Naive thymus-derived CD4-positive, alpha-beta T cell (primary cell): Measurements from ENCODE around the gene DHX57. TPM values are rescaled to one million over a fixed set of nuclear protein-coding genes. Genes with fewer than 3 reads are reported as not detected.
A peak's percentile ranks its signal among the peaks of the same experiment; 100 is the strongest.
"Not testable (repeated sequence)": the region's sequence is repeated elsewhere in the genome, so short reads cannot be mapped to it uniquely, and the experiment has no call there.

Experiments
- ATAC-seq: fragments of 150-1000 bp; cut with Tn5 transposase; 2 replicates; pipeline ENCODE4 v1.10.0; 2021; ENCODE audit warnings: mild to moderate bottlenecking, moderate library complexity
- CTCF ChIA-PET: fragments of 350-600 bp; sonication (Branson Sonifier 250); formaldehyde crosslinking; loops from one replicate; lab custom pipeline; 2021; ENCODE audit warnings: antibody characterized with exemption; lab: Charles Lee
- POLR2A ChIA-PET: fragments of 350-600 bp; sonication (Branson Sonifier 250); formaldehyde crosslinking; loops from one replicate; lab custom pipeline; 2021; ENCODE audit warnings: antibody characterized with exemption, inconsistent platforms; lab: Charles Lee
- DNase-seq, 9 donors: peaks; one replicate each; pipeline versions ENCODE4 v3.0.0 to v3.0.0-alpha.2; 2020 to 2022; ENCODE audit warnings: mixed read lengths in 1 of 9
- H3K27ac ChIP-seq: one replicate; pipeline ENCODE4 v1.7.0; 2013; ENCODE audit warnings: mild to moderate bottlenecking, low read depth, low read length, moderate library complexity
- H3K27me3 ChIP-seq, 2 donors: one replicate each; pipeline ENCODE4 v1.7.0; 2013; ENCODE audit warnings: low read length in 2 of 2, mild to moderate bottlenecking in 2 of 2, moderate library complexity in 2 of 2; ENCODE audit not compliant: control insufficient read depth in 2 of 2, insufficient read depth in 2 of 2
- H3K36me3 ChIP-seq, 3 experiments: 1 replicate in 2 of 3; 2 replicates in 1 of 3; pipeline ENCODE4 v1.7.0; 2013; ENCODE audit warnings: low read length in 3 of 3, mild to moderate bottlenecking in 3 of 3, moderate library complexity in 1 of 3; ENCODE audit not compliant: insufficient read depth in 3 of 3, control insufficient read depth in 2 of 3
- H3K4me1 ChIP-seq, 2 donors: one replicate each; pipeline ENCODE4 v1.7.0; 2013; ENCODE audit warnings: low read length in 2 of 2, mild to moderate bottlenecking in 2 of 2, moderate library complexity in 1 of 2; ENCODE audit not compliant: control insufficient read depth in 2 of 2, insufficient read depth in 2 of 2
- H3K4me3 ChIP-seq: 2 replicates; pipeline ENCODE4 v1.7.0; 2013; ENCODE audit warnings: mild to moderate bottlenecking, low read length
- H3K9me3 ChIP-seq, 3 experiments: 1 replicate in 2 of 3; 2 replicates in 1 of 3; pipeline ENCODE4 v1.7.0; 2013; ENCODE audit warnings: low read length in 3 of 3; ENCODE audit not compliant: control insufficient read depth in 2 of 3
- H3K27ac Mint-ChIP-seq, 9 donors: one replicate each; pipeline ENCODE4 v1.8.0; 2020 to 2022; ENCODE audit warnings: mixed read lengths in 9 of 9, mild to moderate bottlenecking in 8 of 9, moderate library complexity in 5 of 9, inconsistent platforms in 2 of 9
- H3K27me3 Mint-ChIP-seq, 5 donors: one replicate each; pipeline ENCODE4 v1.8.0; 2021 to 2022; ENCODE audit warnings: mixed read lengths in 5 of 5, mild to moderate bottlenecking in 1 of 5
- H3K36me3 Mint-ChIP-seq, 5 donors: one replicate each; pipeline ENCODE4 v1.8.0; 2020 to 2022; ENCODE audit warnings: mixed read lengths in 5 of 5, mild to moderate bottlenecking in 3 of 5, inconsistent platforms in 1 of 5
- H3K4me1 Mint-ChIP-seq, 7 donors: one replicate each; pipeline ENCODE4 v1.8.0; 2020 to 2022; ENCODE audit warnings: mixed read lengths in 7 of 7, mild to moderate bottlenecking in 3 of 7, inconsistent platforms in 1 of 7
- H3K4me3 Mint-ChIP-seq, 10 donors: one replicate each; pipeline ENCODE4 v1.8.0; 2020 to 2022; ENCODE audit warnings: mild to moderate bottlenecking in 10 of 10, mixed read lengths in 10 of 10, moderate library complexity in 6 of 10, inconsistent platforms in 2 of 10
- H3K9me3 Mint-ChIP-seq, 11 donors: one replicate each; pipeline ENCODE4 v1.8.0; 2020 to 2022; ENCODE audit warnings: mixed read lengths in 11 of 11, mild to moderate bottlenecking in 4 of 11, inconsistent platforms in 1 of 11, moderate library complexity in 1 of 11
- intact Hi-C, 2 donors: fragments of 100-400 bp; cut with micrococcal nuclease; formaldehyde crosslinking; loops; one replicate each; pipeline ENCODE4 v1.15.1; 2023
- polyA plus RNA-seq, 2 donors: library from polyadenylated mRNA; unstranded; fragments of 300-500 nt; fragmentation: Illumina TruSeq; gene quantifications; one replicate each; pipeline ENCODE4 v1.2.3, GENCODE V29; 2021
- total RNA-seq, 6 experiments: library from RNA in 5 of 6; stranded (reverse) in 5 of 6; gene quantifications; 1 replicate in 5 of 6; 2 replicates in 1 of 6; pipeline ENCODE4 v1.2.3 and lab custom pipeline; 2021 to 2026

DHX57 gene
- total and polyA plus RNA-seq, 7 experiments from 2014 or later = 8.8 to 19.8 (median 17.9) TPM

- no peaks in the 10 kb centered on the region for H3K36me3 Mint-ChIP-seq
- H3K27ac ChIP-seq = no peak overlapping the region
- no peaks in the 10 kb centered on the region for H3K9me3 Mint-ChIP-seq
- ChIA-PET CTCF (no interaction called here), POLR2A (interaction anchor here (0.6 kb wide), 1 partner anchor 1333 kb away, joined by 4 read pairs; no protein-coding TSS in a partner anchor)
- H3K4me1 Mint-ChIP-seq = peaks cover 0 to 4% (median 0%) of the 10 kb centered on the region in 7 donors
- ATAC-seq (no peak), DNase-seq (no peak)
- intact Hi-C loops = no loop called here
- H3K27me3 Mint-ChIP-seq = peaks cover 5 to 18% (median 14%) of the 10 kb centered on the region in 5 donors
- no peaks in the 10 kb centered on the region for H3K9me3 ChIP-seq
- no peaks in the 10 kb centered on the region for H3K27me3 ChIP-seq
- H3K4me3 ChIP-seq = no peak overlapping the region
- no peak overlapping the region for H3K4me3 Mint-ChIP-seq
- H3K4me1 ChIP-seq = no peaks in the 10 kb centered on the region
- no peaks in the 10 kb centered on the region for H3K36me3 ChIP-seq
- no peak overlapping the region for H3K27ac Mint-ChIP-seq
Measured at GRCh38 chr2:38771632-38772031, 104.1 kb downstream of the DHX57 start.

GRCh38 chr2:38765551-38765950, 110.2 kb downstream of the DHX57 start:
- Histone ChIP-seq H3K36me3 (no peaks in the 10 kb centered on the region), H3K9me3 (no peaks in the 10 kb centered on the region), H3K4me1 (no peaks in the 10 kb centered on the region), H3K27me3 (no peaks in the 10 kb centered on the region), H3K4me3 (no peak overlapping the region), H3K27ac (no peak overlapping the region)
- Mint-ChIP-seq H3K9me3 (no peaks in the 10 kb centered on the region), H3K27me3 (no peaks in the 10 kb centered on the region), H3K4me3 (no peak overlapping the region), H3K27ac (no peak overlapping the region), H3K36me3 (no peaks in the 10 kb centered on the region), H3K4me1 (peaks cover 0 to 7% (median 0%) of the 10 kb centered on the region in 7 donors)
- ATAC-seq = no peak
- ChIA-PET POLR2A (no interaction called here), CTCF (no interaction called here)
- intact Hi-C loops = no loop called here
- DNase-seq = no peak

GRCh38 chr2:38765149-38765548, 110.6 kb downstream of the DHX57 start:
- no peaks in the 10 kb centered on the region for H3K9me3 Mint-ChIP-seq

GRCh38 chr2:38763728-38764127, 112.0 kb downstream of the DHX57 start:
- Mint-ChIP-seq H3K27me3 (no peaks in the 10 kb centered on the region), H3K4me3 (no peak overlapping the region), H3K9me3 (no peaks in the 10 kb centered on the region), H3K36me3 (no peaks in the 10 kb centered on the region), H3K4me1 (peaks cover 0 to 7% (median 0%) of the 10 kb centered on the region in 7 donors), H3K27ac (no peak overlapping the region)
- Histone ChIP-seq H3K27me3 (no peaks in the 10 kb centered on the region), H3K4me1 (no peaks in the 10 kb centered on the region), H3K4me3 (no peak overlapping the region), H3K27ac (no peak overlapping the region), H3K36me3 (no peaks in the 10 kb centered on the region), H3K9me3 (no peaks in the 10 kb centered on the region)
- ChIA-PET POLR2A (interaction anchor here (1.3 kb wide), 1 partner anchor 12 kb away, joined by 5 read pairs; the partner anchor contains the start of gene SRSF7), CTCF (no interaction called here)
- ATAC-seq (no peak), DNase-seq (no peak)
- intact Hi-C loops = loop anchor here in 1 of 2 donors (1.0 to 2.0 kb wide), 2 partner anchors 12 to 15 kb away; partner anchors contain the start of genes GEMIN6 and SRSF7

More at GRCh38 chr2:38765149-38765548, 110.6 kb downstream of the DHX57 start:
- Mint-ChIP-seq H3K27ac (no peak overlapping the region), H3K4me3 (no peak overlapping the region), H3K4me1 (peaks cover 0 to 7% (median 0%) of the 10 kb centered on the region in 7 donors), H3K36me3 (no peaks in the 10 kb centered on the region), H3K27me3 (no peaks in the 10 kb centered on the region)
- no peaks in the 10 kb centered on the region for H3K4me1 ChIP-seq
- H3K4me3 ChIP-seq = no peak overlapping the region
- H3K27me3 ChIP-seq = no peaks in the 10 kb centered on the region
- no peak overlapping the region for H3K27ac ChIP-seq
- ChIA-PET CTCF (no interaction called here), POLR2A (no interaction called here)
- intact Hi-C loops = no loop called here
- DNase-seq (no peak), ATAC-seq (no peak)
- H3K9me3 ChIP-seq = no peaks in the 10 kb centered on the region
- H3K36me3 ChIP-seq = no peaks in the 10 kb centered on the region

GRCh38 chr2:38763228-38763627, 112.5 kb downstream of the DHX57 start:
- POLR2A ChIA-PET = interaction anchor here (1.3 kb wide), 1 partner anchor 11 kb away, joined by 5 read pairs; the partner anchor contains the start of gene SRSF7

GRCh38 chr2:38755891-38756290, 119.8 kb downstream of the DHX57 start:
- H3K4me3 ChIP-seq, intact Hi-C loops, H3K9me3 ChIP-seq, H3K9me3 Mint-ChIP-seq, H3K36me3 ChIP-seq, H3K4me3 Mint-ChIP-seq, CTCF ChIA-PET, H3K27me3 ChIP-seq, H3K27ac ChIP-seq, DNase-seq, ATAC-seq, H3K36me3 Mint-ChIP-seq, POLR2A ChIA-PET, H3K27me3 Mint-ChIP-seq, H3K27ac Mint-ChIP-seq: not testable (repeated sequence)
- peaks cover 6 to 27% (median 19%) of the 10 kb centered on the region in 7 donors for H3K4me1 Mint-ChIP-seq
- peaks cover 0 to 12% of the 10 kb centered on the region in 2 donors for H3K4me1 ChIP-seq

More at GRCh38 chr2:38763228-38763627, 112.5 kb downstream of the DHX57 start:
- intact Hi-C loops = loop anchor here in 1 of 2 donors (1.0 to 2.0 kb wide), 2 partner anchors 12 to 16 kb away; partner anchors contain the start of genes GEMIN6 and SRSF7
- H3K9me3 ChIP-seq = no peaks in the 10 kb centered on the region
- CTCF ChIA-PET = no interaction called here
- Mint-ChIP-seq H3K36me3 (no peaks in the 10 kb centered on the region), H3K27ac (no peak overlapping the region), H3K27me3 (no peaks in the 10 kb centered on the region), H3K9me3 (no peaks in the 10 kb centered on the region), H3K4me3 (no peak overlapping the region), H3K4me1 (peaks cover 0 to 7% (median 0%) of the 10 kb centered on the region in 7 donors)
- ATAC-seq (peak; percentile 29), DNase-seq (no peak)
- no peak overlapping the region for H3K27ac ChIP-seq
- H3K4me1 ChIP-seq = no peaks in the 10 kb centered on the region
- H3K36me3 ChIP-seq = no peaks in the 10 kb centered on the region
- no peaks in the 10 kb centered on the region for H3K27me3 ChIP-seq
- no peak overlapping the region for H3K4me3 ChIP-seq

- Histone ChIP-seq H3K27ac (peak overlapping the region; percentile 62), H3K4me1 (peaks cover 0 to 12% of the 10 kb centered on the region in 2 donors), H3K9me3 (no peaks in the 10 kb centered on the region), H3K36me3 (peaks cover 0 to 11% (median 5%) of the 10 kb centered on the region in 3 experiments), H3K4me3 (peak overlapping the region; percentile 53), H3K27me3 (no peaks in the 10 kb centered on the region)
- Mint-ChIP-seq H3K4me3 (peak overlapping the region; percentile 68 to 85 (median 80)), H3K27ac (peak overlapping the region in 8 of 9 donors; percentile 65 to 92 (median 80)), H3K9me3 (peaks cover 0 to 8% (median 0%) of the 10 kb centered on the region in 11 donors), H3K27me3 (peaks cover 0 to 5% (median 0%) of the 10 kb centered on the region in 5 donors), H3K4me1 (peaks cover 11 to 38% (median 25%) of the 10 kb centered on the region in 7 donors), H3K36me3 (peaks cover 9 to 17% (median 12%) of the 10 kb centered on the region in 5 donors)
- CTCF ChIA-PET = interaction anchor here (1.2 kb wide), 1 partner anchor 11 kb away, joined by 4 read pairs; no protein-coding TSS in a partner anchor
- POLR2A ChIA-PET = interaction anchor here (0.6 to 1.5 kb wide), 3 partner anchors 14 to 63 kb away, joined by 3 read pairs; no protein-coding TSS in a partner anchor
- DNase-seq (no peak), ATAC-seq (no peak)
- intact Hi-C loops = no loop called here
Measured at GRCh38 chr2:38754506-38754905, 121.2 kb downstream of the DHX57 start.
